Stimulated activated CD4-positive, alpha-beta T cell treated with anti-CD3 and anti-CD28 coated beads, Interleukin-4, amount 100 ng/mL, for 48 hours (primary cell): ENCODE data around the gene TXNDC11.

ENCODE experiments used
- DNase-seq, 2 donors: peaks; one replicate each; pipeline ENCODE4 v3.0.0-alpha.2; 2020; ENCODE audit warnings: low read depth in 2 of 2

TXNDC11 gene

DNA sequence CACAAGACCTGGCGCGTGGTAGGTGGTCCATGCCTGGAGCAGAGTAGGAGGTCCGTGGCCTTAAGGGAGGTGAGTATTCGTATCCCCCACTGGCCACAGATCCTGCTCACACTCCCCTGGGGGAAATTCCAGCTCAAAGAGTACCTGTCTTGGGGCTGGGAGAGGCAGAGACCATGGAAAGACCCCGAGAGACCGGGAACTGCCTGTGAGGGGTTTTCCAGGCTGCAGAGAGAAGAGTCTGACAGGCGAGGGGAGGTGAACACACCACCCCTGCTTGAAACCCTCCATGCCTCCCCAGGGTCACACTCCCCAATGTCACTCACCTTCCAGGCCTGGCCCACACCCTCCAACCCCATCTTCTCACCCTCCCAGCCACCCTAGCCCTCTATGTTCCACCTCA lies 87.0 kb downstream of the TXNDC11 start:
- no peak for DNase-seq

DNA sequence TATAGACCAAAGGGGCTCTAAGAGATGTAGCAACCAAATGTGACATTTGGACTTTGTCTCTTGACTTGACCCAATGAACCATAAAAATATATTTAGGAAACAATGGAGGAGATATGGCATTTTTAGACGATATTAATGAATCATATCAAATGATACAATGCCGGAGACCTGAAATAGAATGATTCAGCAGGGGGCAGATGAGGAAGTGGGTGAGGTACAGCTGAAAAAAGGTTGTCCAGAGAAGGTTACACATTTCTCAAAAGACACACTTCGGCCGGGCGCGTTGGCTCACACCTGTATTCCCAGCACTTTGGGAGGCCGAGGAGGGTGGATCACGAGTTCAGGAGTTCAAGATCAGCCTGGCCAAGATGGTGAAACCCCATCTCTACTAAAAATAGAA lies 90.9 kb downstream of the TXNDC11 start:
- DNase-seq: no peak

GRCh38 chr16:11650641-11651591 lies 91.7 kb downstream of the TXNDC11 start:
- no peak for DNase-seq

DNA sequence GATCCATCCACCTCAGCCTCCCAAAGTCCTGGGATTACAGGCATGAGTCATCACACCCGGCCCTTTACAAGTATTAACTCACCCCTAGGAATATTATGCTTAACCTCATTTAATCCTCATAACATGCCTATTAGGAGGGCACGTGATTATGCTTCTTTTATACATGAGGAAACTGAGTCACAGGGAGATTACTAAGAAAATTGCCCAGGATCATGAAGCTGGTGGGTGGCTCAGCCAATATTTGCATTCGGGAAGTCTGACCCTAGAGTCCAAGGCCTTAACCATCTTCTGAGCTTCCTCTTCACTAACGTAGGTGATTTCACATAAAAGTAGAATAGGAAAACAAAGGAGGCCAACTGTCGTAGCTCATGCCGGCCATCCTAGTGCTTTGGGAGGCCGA lies 93.4 kb downstream of the TXNDC11 start:
- no peak for DNase-seq

GRCh38 chr16:11642765-11643116 lies 99.9 kb downstream of the TXNDC11 start:
- DNase-seq: no peak

- no peak for DNase-seq
These were observed 101.5 kb downstream of the TXNDC11 start for GRCh38 chr16:11640987-11641817.

GRCh38 chr16:11639925-11640899 lies 102.4 kb downstream of the TXNDC11 start:
- no peak for DNase-seq

- DNase-seq: no peak
These were observed 103.6 kb downstream of the TXNDC11 start for GRCh38 chr16:11639008-11639562.

DNA sequence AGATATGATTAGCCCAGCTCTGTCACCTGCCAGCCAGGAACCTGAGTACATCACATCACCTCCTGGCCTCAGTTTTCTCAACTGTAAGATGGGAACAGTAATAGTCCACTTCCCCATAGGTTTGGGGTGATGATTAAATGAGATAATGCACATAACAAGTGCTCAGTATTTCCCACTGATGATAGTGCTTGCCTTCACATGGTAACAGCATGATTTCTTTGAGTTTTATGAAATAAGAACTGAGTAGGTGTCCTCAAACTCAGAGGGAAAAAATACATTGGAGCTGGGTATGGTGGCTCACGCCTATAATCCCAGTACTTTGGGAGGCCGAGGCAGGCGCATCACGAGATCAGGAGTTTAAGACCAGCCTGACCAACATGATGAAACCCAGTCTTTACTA lies 104.5 kb downstream of the TXNDC11 start:
- DNase-seq: no peak

DNA sequence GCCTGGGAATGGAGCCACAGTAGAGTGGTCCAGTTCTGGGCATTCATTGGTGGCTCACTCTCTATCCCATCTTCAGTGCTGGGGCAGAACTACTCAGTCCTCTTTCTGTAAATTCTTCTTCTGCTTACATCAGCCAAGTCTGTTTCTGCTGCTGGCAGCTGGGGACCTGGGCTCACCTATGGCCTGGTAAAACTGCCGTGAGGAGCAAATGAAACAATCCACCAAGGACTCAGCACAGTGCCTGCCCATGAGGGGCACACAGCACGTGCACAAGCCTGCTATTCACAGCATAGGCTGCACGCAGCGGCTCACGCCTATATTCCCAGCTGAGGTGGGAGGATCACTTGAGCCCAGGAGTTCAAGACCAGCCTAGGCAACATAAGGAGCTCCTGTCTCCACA lies 105.3 kb downstream of the TXNDC11 start:
- DNase-seq: no peak

GRCh38 chr16:11636172-11636721 lies 106.4 kb downstream of the TXNDC11 start:
- DNase-seq: no peak

- no peak for DNase-seq
These were observed 106.9 kb downstream of the TXNDC11 start for GRCh38 chr16:11635679-11636171.

GRCh38 chr16:11635113-11635652 lies 107.5 kb downstream of the TXNDC11 start:
- no peak for DNase-seq

DNA sequence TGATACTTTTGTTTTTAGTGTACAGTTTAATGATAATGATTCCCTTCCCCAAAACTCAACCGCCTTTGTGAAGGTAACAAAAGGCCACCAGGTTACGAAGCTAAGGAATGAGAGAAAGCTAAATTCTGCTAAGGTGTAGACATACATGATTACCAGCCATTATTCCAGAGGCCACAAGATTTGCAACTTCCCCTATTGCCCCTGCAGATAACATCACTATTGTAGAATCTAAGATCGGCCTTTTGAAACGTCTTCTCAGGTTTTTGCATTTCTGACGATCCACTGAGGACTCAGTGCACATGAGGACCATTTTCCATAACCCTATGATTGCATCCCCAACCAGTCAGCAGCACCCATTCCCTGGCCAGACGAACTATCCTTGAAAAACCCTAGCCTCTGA lies 108.3 kb downstream of the TXNDC11 start:
- DNase-seq: no peak

- no peak for DNase-seq
These were observed 109.5 kb downstream of the TXNDC11 start for GRCh38 chr16:11633113-11633512.

- no peak for DNase-seq
These were observed 110.2 kb downstream of the TXNDC11 start for GRCh38 chr16:11632455-11632939.

- DNase-seq: no peak
These were observed 111.4 kb downstream of the TXNDC11 start for GRCh38 chr16:11631214-11631613.

GRCh38 chr16:11630768-11631056 lies 111.9 kb downstream of the TXNDC11 start:
- no peak for DNase-seq

GRCh38 chr16:11630046-11630767 lies 112.5 kb downstream of the TXNDC11 start:
- DNase-seq: no peak
